ENCODE results near the gene HUS1B.

The HUS1B gene

GRCh38 chr6:635233-635632 is 21.7 kb downstream of the HUS1B start:
- ATAC-seq, result no peak
- TF ChIP-seq TCF4 (CRISPR knock-in tag; IDR thresholded peaks at IDR 0.05; ENCODE audit: borderline replicate concordance) (no peak), SNAI2 (CRISPR knock-in tag; IDR thresholded peaks at IDR 0.05) (no peak), ARNTL (CRISPR knock-in tag; IDR thresholded peaks at IDR 0.05; ENCODE audit: borderline replicate concordance, low read depth) (no peak), ZC3H10 (CRISPR knock-in tag; IDR thresholded peaks at IDR 0.05) (no peak), GLIS3 (CRISPR knock-in tag; IDR thresholded peaks at IDR 0.05) (no peak), ZNF70 (CRISPR knock-in tag; IDR thresholded peaks at IDR 0.05) (no peak), TOX (CRISPR knock-in tag; IDR thresholded peaks at IDR 0.05; ENCODE audit: borderline replicate concordance) (no peak), PPARA (CRISPR knock-in tag; IDR thresholded peaks at IDR 0.05; ENCODE audit: borderline replicate concordance) (no peak), OSR1 (CRISPR knock-in tag; IDR thresholded peaks at IDR 0.05) (no peak)
- TF ChIP-seq, protein P1, sequence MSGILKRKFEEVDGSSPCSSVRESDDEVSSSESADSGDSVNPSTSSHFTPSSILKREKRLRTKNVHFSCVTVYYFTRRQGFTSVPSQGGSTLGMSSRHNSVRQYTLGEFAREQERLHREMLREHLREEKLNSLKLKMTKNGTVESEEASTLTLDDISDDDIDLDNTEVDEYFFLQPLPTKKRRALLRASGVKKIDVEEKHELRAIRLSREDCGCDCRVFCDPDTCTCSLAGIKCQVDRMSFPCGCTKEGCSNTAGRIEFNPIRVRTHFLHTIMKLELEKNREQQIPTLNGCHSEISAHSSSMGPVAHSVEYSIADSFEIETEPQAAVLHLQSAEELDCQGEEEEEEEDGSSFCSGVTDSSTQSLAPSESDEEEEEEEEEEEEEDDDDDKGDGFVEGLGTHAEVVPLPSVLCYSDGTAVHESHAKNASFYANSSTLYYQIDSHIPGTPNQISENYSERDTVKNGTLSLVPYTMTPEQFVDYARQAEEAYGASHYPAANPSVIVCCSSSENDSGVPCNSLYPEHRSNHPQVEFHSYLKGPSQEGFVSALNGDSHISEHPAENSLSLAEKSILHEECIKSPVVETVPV (CRISPR knock-in tag; IDR thresholded peaks at IDR 0.05), result no peak
- TF ChIP-seq, protein P2, sequence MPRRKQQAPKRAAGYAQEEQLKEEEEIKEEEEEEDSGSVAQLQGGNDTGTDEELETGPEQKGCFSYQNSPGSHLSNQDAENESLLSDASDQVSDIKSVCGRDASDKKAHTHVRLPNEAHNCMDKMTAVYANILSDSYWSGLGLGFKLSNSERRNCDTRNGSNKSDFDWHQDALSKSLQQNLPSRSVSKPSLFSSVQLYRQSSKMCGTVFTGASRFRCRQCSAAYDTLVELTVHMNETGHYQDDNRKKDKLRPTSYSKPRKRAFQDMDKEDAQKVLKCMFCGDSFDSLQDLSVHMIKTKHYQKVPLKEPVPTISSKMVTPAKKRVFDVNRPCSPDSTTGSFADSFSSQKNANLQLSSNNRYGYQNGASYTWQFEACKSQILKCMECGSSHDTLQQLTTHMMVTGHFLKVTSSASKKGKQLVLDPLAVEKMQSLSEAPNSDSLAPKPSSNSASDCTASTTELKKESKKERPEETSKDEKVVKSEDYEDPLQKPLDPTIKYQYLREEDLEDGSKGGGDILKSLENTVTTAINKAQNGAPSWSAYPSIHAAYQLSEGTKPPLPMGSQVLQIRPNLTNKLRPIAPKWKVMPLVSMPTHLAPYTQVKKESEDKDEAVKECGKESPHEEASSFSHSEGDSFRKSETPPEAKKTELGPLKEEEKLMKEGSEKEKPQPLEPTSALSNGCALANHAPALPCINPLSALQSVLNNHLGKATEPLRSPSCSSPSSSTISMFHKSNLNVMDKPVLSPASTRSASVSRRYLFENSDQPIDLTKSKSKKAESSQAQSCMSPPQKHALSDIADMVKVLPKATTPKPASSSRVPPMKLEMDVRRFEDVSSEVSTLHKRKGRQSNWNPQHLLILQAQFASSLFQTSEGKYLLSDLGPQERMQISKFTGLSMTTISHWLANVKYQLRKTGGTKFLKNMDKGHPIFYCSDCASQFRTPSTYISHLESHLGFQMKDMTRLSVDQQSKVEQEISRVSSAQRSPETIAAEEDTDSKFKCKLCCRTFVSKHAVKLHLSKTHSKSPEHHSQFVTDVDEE (CRISPR knock-in tag; IDR thresholded peaks at IDR 0.05), result no peak

DNA sequence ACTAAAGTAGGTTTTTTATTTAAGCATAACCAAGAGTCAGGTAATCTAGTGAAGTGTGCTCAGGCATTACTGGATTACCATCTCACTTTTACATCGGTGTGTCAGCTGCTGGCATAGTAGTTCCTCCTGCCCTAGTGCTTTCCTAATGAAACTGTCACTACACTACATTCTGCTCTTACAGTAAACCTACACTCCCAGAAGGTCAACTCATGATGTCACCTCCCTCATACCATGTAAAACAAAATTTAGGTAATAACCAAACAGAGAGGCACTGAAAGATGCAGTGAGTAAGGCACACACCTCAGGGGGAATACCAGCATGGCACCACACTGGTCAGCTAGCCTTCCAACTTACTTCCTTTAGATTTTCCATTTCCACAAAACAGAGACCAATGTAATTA is 23.3 kb downstream of the HUS1B start:
- TF ChIP-seq TOX (CRISPR knock-in tag; IDR thresholded peaks at IDR 0.05; ENCODE audit: borderline replicate concordance), result no peak
- no peak for TF ChIP-seq SNAI2 (CRISPR knock-in tag; IDR thresholded peaks at IDR 0.05)
- no peak for TF ChIP-seq ZNF565 (CRISPR knock-in tag; conservative IDR thresholded peaks at IDR 0.05; ENCODE audit: low read depth)
- no peak for TF ChIP-seq PATZ1 (CRISPR knock-in tag; IDR thresholded peaks at IDR 0.05; ENCODE audit: borderline replicate concordance)
- TF ChIP-seq, protein P2 (CRISPR knock-in tag; IDR thresholded peaks at IDR 0.05), result no peak
- TF ChIP-seq RARB (CRISPR knock-in tag; IDR thresholded peaks at IDR 0.05), result no peak
- no peak for TF ChIP-seq OSR1 (CRISPR knock-in tag; IDR thresholded peaks at IDR 0.05)
- no peak for TF ChIP-seq ZFP3 (CRISPR knock-in tag; IDR thresholded peaks at IDR 0.05)
- no peak for TF ChIP-seq GLIS3 (CRISPR knock-in tag; IDR thresholded peaks at IDR 0.05)
- TF ChIP-seq ESRRG (CRISPR knock-in tag; IDR thresholded peaks at IDR 0.05), result no peak
- no peak for ATAC-seq

GRCh38 chr6:628766-629165 is 28.1 kb downstream of the HUS1B start:
- TF ChIP-seq ZFP30 (CRISPR knock-in tag; IDR thresholded peaks at IDR 0.05) (no peak), ZC3H10 (CRISPR knock-in tag; IDR thresholded peaks at IDR 0.05) (no peak), ZNF8 (CRISPR knock-in tag; IDR thresholded peaks at IDR 0.05) (no peak), GLIS3 (CRISPR knock-in tag; IDR thresholded peaks at IDR 0.05) (no peak), ESRRG (CRISPR knock-in tag; IDR thresholded peaks at IDR 0.05) (no peak), ISL1 (CRISPR knock-in tag; IDR thresholded peaks at IDR 0.05) (no peak), ZNF565 (CRISPR knock-in tag; conservative IDR thresholded peaks at IDR 0.05; ENCODE audit: low read depth) (no peak), TCF4 (CRISPR knock-in tag; IDR thresholded peaks at IDR 0.05; ENCODE audit: borderline replicate concordance) (no peak), PPARA (CRISPR knock-in tag; IDR thresholded peaks at IDR 0.05; ENCODE audit: borderline replicate concordance) (no peak), PATZ1 (CRISPR knock-in tag; IDR thresholded peaks at IDR 0.05; ENCODE audit: borderline replicate concordance) (no peak), RARB (CRISPR knock-in tag; IDR thresholded peaks at IDR 0.05) (no peak), TOX (CRISPR knock-in tag; IDR thresholded peaks at IDR 0.05; ENCODE audit: borderline replicate concordance) (no peak)
- TF ChIP-seq, protein P2 (CRISPR knock-in tag; IDR thresholded peaks at IDR 0.05), result no peak
- ATAC-seq, result no peak

Measured in SK-N-SH treated with all-trans-retinoic acid at 6 μM for 48 hours (cell line).